Glutamatergic neuron (in vitro differentiated cells): ENCODE results near the gene PLAGL1. TPM values are rescaled to one million over a fixed set of nuclear protein-coding genes. Genes with fewer than 3 reads are reported as not detected.

Experiments
- DNase-seq: peaks from one replicate; pipeline ENCODE4 v3.0.0; 2022
- H3K27ac Mint-ChIP-seq: one replicate; pipeline ENCODE4 v1.8.0; 2020; ENCODE audit warnings: mild to moderate bottlenecking, mixed read lengths, inconsistent platforms; ENCODE audit not compliant: unreplicated experiment
- H3K27me3 Mint-ChIP-seq: one replicate; pipeline ENCODE4 v1.8.0; 2020; ENCODE audit warnings: mild to moderate bottlenecking, moderate library complexity, mixed read lengths, inconsistent platforms; ENCODE audit not compliant: unreplicated experiment
- H3K36me3 Mint-ChIP-seq: one replicate; pipeline ENCODE4 v1.8.0; 2020; ENCODE audit warnings: mild to moderate bottlenecking, mixed read lengths, inconsistent platforms; ENCODE audit not compliant: unreplicated experiment
- H3K4me1 Mint-ChIP-seq: one replicate; pipeline ENCODE4 v1.8.0; 2020; ENCODE audit warnings: mild to moderate bottlenecking, low read depth, mixed read lengths, inconsistent platforms; ENCODE audit not compliant: unreplicated experiment
- H3K4me3 Mint-ChIP-seq: one replicate; pipeline ENCODE4 v1.8.0; 2020; ENCODE audit warnings: mild to moderate bottlenecking, mixed read lengths, inconsistent platforms; ENCODE audit not compliant: unreplicated experiment
- H3K9me3 Mint-ChIP-seq: one replicate; pipeline ENCODE4 v1.8.0; 2020; ENCODE audit warnings: mild to moderate bottlenecking, moderate library complexity, mixed read lengths, inconsistent platforms; ENCODE audit not compliant: unreplicated experiment
- total RNA-seq: library from RNA; stranded (reverse); fragmentation: NEBNext Ultra II Directional; extraction: Animal tissue kit (Norgen Biotek cat#: 25700); gene quantifications from one replicate; pipeline ENCODE4 v1.2.1, GENCODE V29; 2021; ENCODE audit not compliant: unreplicated experiment
- TF ChIP-seq, protein P1 (sequence below): fragments of 200-600 bp; sonication (generic); IDR thresholded peaks from one replicate; pipeline ENCODE4 v1.5.0; 2021; ENCODE audit not compliant: partially characterized antibody, unreplicated experiment

Gene PLAGL1
- total RNA-seq, 1 donor from 2014 or later: 0.69 TPM

DNA sequence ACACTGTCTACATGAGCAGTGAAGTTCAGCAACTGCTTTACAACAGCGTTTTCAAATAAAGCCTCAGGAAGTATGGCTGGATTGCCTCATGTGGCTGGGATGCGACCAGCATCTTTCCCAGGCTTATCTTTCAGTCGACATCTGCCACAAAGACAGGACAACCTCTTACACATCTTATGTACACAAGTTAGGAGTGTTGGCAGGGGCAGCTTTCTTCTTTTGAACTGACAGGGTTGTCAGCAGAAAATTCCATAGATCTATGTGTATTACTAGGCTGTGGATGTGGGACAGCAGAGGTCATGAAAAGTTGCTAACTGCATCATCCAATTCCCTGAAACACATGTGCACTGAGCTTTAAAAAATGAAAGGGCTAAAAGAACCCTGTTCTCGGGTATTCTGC is 48.1 kb downstream of the PLAGL1 start:
- TF ChIP-seq, protein P1, sequence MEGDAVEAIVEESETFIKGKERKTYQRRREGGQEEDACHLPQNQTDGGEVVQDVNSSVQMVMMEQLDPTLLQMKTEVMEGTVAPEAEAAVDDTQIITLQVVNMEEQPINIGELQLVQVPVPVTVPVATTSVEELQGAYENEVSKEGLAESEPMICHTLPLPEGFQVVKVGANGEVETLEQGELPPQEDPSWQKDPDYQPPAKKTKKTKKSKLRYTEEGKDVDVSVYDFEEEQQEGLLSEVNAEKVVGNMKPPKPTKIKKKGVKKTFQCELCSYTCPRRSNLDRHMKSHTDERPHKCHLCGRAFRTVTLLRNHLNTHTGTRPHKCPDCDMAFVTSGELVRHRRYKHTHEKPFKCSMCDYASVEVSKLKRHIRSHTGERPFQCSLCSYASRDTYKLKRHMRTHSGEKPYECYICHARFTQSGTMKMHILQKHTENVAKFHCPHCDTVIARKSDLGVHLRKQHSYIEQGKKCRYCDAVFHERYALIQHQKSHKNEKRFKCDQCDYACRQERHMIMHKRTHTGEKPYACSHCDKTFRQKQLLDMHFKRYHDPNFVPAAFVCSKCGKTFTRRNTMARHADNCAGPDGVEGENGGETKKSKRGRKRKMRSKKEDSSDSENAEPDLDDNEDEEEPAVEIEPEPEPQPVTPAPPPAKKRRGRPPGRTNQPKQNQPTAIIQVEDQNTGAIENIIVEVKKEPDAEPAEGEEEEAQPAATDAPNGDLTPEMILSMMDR: no peak
- peaks cover 12% of the 10 kb centered on the region for H3K4me1 Mint-ChIP-seq
- no peak overlapping the region for H3K4me3 Mint-ChIP-seq
- H3K27me3 Mint-ChIP-seq: peaks cover 17% of the 10 kb centered on the region
- no peaks in the 10 kb centered on the region for H3K36me3 Mint-ChIP-seq
- peaks cover 2% of the 10 kb centered on the region for H3K9me3 Mint-ChIP-seq
- DNase-seq: no peak
- no peak overlapping the region for H3K27ac Mint-ChIP-seq

DNA sequence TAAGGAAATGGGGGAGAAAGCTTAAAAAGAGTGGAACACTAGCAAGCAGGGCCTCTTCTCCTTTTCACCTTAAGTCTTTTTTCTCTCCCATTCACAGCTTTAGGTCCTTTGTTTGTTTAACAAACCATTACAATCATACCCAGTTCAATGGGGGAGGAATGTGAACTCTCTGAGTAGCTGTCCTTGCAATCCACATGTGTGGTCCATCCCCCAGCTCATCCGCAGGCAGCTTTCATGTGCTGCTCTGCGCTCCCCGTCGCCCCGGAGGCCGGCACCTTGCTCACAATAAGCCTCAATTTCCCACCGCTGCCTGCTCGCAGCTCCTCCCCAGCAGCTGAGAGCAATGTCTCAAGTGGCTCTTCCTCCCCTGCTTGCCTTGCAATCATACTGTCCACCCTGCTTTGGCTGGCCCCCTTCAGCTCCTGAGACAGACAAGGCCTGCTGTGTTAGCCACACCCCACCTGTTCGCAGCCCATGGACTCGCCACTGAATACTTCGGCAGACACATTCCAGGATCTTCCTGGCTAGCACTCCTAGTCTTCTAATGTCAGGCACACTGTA is 49.1 kb downstream of the PLAGL1 start:
- H3K4me3 Mint-ChIP-seq: no peak overlapping the region
- no peak for DNase-seq
- peaks cover 2% of the 10 kb centered on the region for H3K9me3 Mint-ChIP-seq
- H3K4me1 Mint-ChIP-seq: peaks cover 12% of the 10 kb centered on the region
- TF ChIP-seq, protein P1: no peak
- no peak overlapping the region for H3K27ac Mint-ChIP-seq
- no peaks in the 10 kb centered on the region for H3K36me3 Mint-ChIP-seq
- peaks cover 14% of the 10 kb centered on the region for H3K27me3 Mint-ChIP-seq

DNA sequence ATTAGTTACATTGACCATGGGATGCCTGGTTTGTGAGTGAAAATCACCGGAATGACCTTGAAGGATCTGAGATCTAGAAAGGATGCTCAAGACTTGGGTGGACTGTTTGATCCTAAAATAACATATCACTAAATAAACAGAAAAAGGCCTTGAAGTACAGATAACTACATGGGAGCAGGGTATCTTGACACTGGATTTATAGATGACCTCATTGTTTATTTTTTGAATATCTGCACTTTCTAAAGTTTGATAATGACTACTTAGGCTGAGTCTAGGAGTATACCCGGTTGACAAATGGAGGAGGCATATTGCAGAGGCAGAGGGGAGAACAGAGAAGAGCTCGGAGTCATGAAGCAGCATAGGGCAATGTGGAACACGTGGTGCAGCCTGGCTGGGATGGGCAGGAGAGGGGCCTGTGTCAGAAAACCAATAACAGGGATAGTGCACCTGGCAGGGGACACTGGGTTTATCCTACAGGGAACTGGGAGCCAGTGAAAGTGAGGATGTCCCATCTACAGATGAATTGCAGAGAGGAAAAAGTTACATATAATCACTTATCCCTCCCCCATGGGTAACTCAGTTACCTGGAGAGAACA is 50.3 kb downstream of the PLAGL1 start:
- Mint-ChIP-seq H3K27me3 (peaks cover 14% of the 10 kb centered on the region), H3K4me3 (no peak overlapping the region), H3K27ac (no peak overlapping the region), H3K4me1 (peaks cover 12% of the 10 kb centered on the region), H3K36me3 (no peaks in the 10 kb centered on the region), H3K9me3 (peaks cover 2% of the 10 kb centered on the region)
- no peak for DNase-seq
- TF ChIP-seq, protein P1: no peak

DNA sequence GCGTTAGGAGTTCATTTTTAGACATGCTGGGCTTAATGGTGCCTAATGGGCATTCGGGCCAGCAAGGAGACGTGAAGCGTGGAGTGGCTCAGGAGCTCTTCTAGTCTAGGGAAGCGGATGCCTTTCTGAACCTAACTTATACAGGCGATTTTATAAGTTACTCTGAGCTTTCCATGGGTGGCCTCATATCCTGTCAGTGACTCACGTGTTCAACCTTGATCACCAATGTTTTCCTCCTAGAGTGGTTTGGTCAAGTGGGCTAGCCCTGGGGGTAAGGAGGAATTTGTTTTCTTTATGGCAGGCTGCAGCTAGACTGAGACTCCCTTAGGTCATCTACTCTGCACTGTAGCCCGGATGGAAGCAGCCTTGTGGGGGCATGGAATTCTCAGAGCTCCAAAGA is 52.1 kb downstream of the PLAGL1 start:
- H3K36me3 Mint-ChIP-seq: no peaks in the 10 kb centered on the region
- DNase-seq: no peak
- peaks cover 8% of the 10 kb centered on the region for H3K4me1 Mint-ChIP-seq
- TF ChIP-seq, protein P1: no peak
- peaks cover 2% of the 10 kb centered on the region for H3K9me3 Mint-ChIP-seq
- no peak overlapping the region for H3K27ac Mint-ChIP-seq
- peaks cover 8% of the 10 kb centered on the region for H3K27me3 Mint-ChIP-seq
- H3K4me3 Mint-ChIP-seq: no peak overlapping the region

DNA sequence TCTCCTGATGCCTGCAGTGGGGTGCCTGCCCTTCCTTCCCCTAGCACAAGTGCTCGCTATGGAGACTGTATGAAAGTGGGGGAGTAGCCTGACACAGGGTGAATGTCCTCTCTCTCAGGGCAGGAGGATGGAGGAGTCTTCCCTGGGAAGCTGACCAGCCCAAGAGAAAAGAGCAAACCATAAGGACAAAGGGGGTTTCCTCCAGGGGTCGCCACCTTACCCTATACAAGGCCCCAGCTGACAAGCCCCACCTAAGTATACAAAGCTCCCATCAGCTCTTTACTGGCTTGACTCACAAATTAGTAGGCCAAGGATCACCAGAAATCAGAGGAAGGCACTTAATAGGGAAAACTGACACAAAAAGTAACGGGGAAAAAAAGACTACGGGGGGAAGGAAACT is 54.1 kb downstream of the PLAGL1 start:
- Mint-ChIP-seq H3K27ac (no peak overlapping the region), H3K4me3 (no peak overlapping the region), H3K4me1 (peaks cover under 1% of the 10 kb centered on the region), H3K9me3 (no peaks in the 10 kb centered on the region), H3K36me3 (no peaks in the 10 kb centered on the region), H3K27me3 (peaks cover 4% of the 10 kb centered on the region)
- no peak for DNase-seq
- TF ChIP-seq, protein P1: no peak
